Small intestine (tissue), 7 donors: ENCODE data around the gene KDM5C. TPM values are rescaled to one million over a fixed set of nuclear protein-coding genes. Genes with fewer than 3 reads are reported as not detected.

Source experiments
- DNase-seq, 2 donors: peaks; one replicate each; pipeline versions ENCODE4 v3.0.0 to v3.0.0-alpha.2; 2013
- FAIRE-seq: peaks from 2 replicates; lab custom pipeline; 2012; peaks lifted over from hg19 to GRCh38; lab: Jason Lieb, UNC
- H3K27ac ChIP-seq, 3 donors: one replicate each; pipeline ENCODE4 v1.5.1; 2013; ENCODE audit warnings: low read length in 2 of 3, mild to moderate bottlenecking in 2 of 3, control low read depth in 1 of 3, inconsistent platforms in 1 of 3, low read depth in 1 of 3, moderate library complexity in 1 of 3
- H3K27me3 ChIP-seq, 3 donors: one replicate each; pipeline ENCODE4 v1.6.1; 2013; ENCODE audit warnings: low read length in 3 of 3, inconsistent platforms in 1 of 3; ENCODE audit not compliant: control insufficient read depth in 3 of 3, insufficient read depth in 3 of 3
- H3K36me3 ChIP-seq, 3 donors: one replicate each; pipeline ENCODE4 v1.6.1; 2013; ENCODE audit warnings: low read length in 3 of 3, inconsistent platforms in 1 of 3, low read depth in 1 of 3, mild to moderate bottlenecking in 1 of 3, moderate library complexity in 1 of 3; ENCODE audit not compliant: control insufficient read depth in 3 of 3, insufficient read depth in 2 of 3
- H3K4me1 ChIP-seq, 3 donors: one replicate each; pipeline ENCODE4 v1.6.1; 2013; ENCODE audit warnings: low read length in 2 of 3, inconsistent platforms in 1 of 3, low read depth in 1 of 3, mild to moderate bottlenecking in 1 of 3, moderate library complexity in 1 of 3; ENCODE audit not compliant: control insufficient read depth in 3 of 3, insufficient read depth in 2 of 3
- H3K4me3 ChIP-seq, 3 donors: one replicate each; pipeline ENCODE4 v1.5.1; 2013; ENCODE audit warnings: low read length in 3 of 3, control low read depth in 1 of 3, inconsistent platforms in 1 of 3, low read depth in 1 of 3, mild to moderate bottlenecking in 1 of 3, moderate library complexity in 1 of 3
- H3K9me3 ChIP-seq, 2 donors: one replicate each; pipeline ENCODE4 v1.6.1; 2013; ENCODE audit warnings: low read depth in 1 of 2, low read length in 1 of 2; ENCODE audit not compliant: control insufficient read depth in 2 of 2, insufficient read depth in 1 of 2
- WGBS, 3 donors: extraction: QIAGEN DNeasy Blood & Tissue Kit; methylation state at CpG; one replicate each; pipeline ENCODE4 v1.1.7; 2013; 5-methylcytosine and 5-hydroxymethylcytosine counted together
- polyA plus RNA-seq, 4 donors: library from polyadenylated mRNA; stranded (reverse) in 3 of 4; unstranded in 1 of 4; fragments of 200-250 nt in 3 of 4; fragments of 120-200 nt in 1 of 4; gene quantifications; one replicate each; pipeline versions ENCODE4 v1.2.1 to v1.2.3, GENCODE V29; 2013
- donor health status: healthy with polysubstance abuse.
- donor health status: control.
- donor health status: control.
- donor health status: Bipolar disorder and iron deficiency.
- donor health status: healthy.

The KDM5C gene
- polyA plus RNA-seq, 4 donors, result 22.6 to 50.9 (median 26.4) TPM

DNA sequence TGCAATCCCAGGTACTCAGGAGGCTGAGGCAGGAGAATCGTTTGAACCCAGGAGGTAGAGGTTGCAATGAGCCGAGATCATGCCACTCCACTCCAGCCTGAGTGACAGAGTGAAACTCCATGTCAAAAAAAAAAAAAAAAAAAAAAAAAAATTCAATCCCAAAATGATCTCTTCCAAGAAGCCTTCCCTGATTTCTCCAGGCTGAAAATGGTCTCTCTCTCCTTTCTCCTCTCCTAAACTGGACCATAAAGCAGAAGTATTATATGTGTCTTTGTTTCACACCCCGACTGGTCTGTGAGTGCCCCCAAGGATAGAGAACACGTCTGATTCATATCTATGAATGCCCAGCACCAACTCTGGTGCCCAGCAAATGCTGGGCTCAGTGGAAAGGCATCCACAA, 17.3 kb upstream of the KDM5C start:
- Histone ChIP-seq H3K9me3 (no peaks in the 10 kb centered on the region), H3K27ac (no peak overlapping the region), H3K36me3 (peaks cover 0 to 29% (median 0%) of the 10 kb centered on the region in 3 donors), H3K4me3 (no peak overlapping the region), H3K4me1 (no peaks in the 10 kb centered on the region), H3K27me3 (no peaks in the 10 kb centered on the region)
- DNase-seq, result no peak
- FAIRE-seq, result no peak
- WGBS, 3 donors, result 85 to 95% (median 91%) methylated on average over 4 of the region's 4 CpGs

- H3K36me3 ChIP-seq, result peaks cover 0 to 33% (median 0%) of the 10 kb centered on the region in 3 donors
- 84 to 95% (median 89%) methylated on average over 7 of the region's 7 CpGs for WGBS, 3 donors
- no peaks in the 10 kb centered on the region for H3K9me3 ChIP-seq
- FAIRE-seq (no peak), DNase-seq (no peak)
- H3K27ac ChIP-seq, result no peak overlapping the region
- no peaks in the 10 kb centered on the region for H3K4me1 ChIP-seq
- H3K27me3 ChIP-seq, result no peaks in the 10 kb centered on the region
- no peak overlapping the region for H3K4me3 ChIP-seq
Measured at GRCh38 chrX:53241558-53241957, 16.6 kb upstream of the KDM5C start.

- no peaks in the 10 kb centered on the region for H3K27me3 ChIP-seq
- H3K4me3 ChIP-seq, result no peak overlapping the region
- no peaks in the 10 kb centered on the region for H3K4me1 ChIP-seq
- FAIRE-seq (no peak), DNase-seq (no peak)
- H3K27ac ChIP-seq, result no peak overlapping the region
- H3K36me3 ChIP-seq, result peaks cover 0 to 46% (median 0%) of the 10 kb centered on the region in 3 donors
- no peaks in the 10 kb centered on the region for H3K9me3 ChIP-seq
- 73 to 88% (median 82%) methylated on average over 6 of the region's 6 CpGs for WGBS, 3 donors
Measured at GRCh38 chrX:53239474-53239873, 14.5 kb upstream of the KDM5C start.

- DNase-seq, result no peak
- Histone ChIP-seq H3K9me3 (no peaks in the 10 kb centered on the region), H3K27ac (no peak overlapping the region), H3K36me3 (peaks cover 0 to 46% (median 0%) of the 10 kb centered on the region in 3 donors), H3K4me3 (no peak overlapping the region), H3K27me3 (no peaks in the 10 kb centered on the region), H3K4me1 (no peaks in the 10 kb centered on the region)
- 77 to 85% (median 81%) methylated on average over 10 of the region's 10 CpGs for WGBS, 3 donors
- no peak for FAIRE-seq
Measured at GRCh38 chrX:53237056-53237455, 12.0 kb upstream of the KDM5C start.

DNA sequence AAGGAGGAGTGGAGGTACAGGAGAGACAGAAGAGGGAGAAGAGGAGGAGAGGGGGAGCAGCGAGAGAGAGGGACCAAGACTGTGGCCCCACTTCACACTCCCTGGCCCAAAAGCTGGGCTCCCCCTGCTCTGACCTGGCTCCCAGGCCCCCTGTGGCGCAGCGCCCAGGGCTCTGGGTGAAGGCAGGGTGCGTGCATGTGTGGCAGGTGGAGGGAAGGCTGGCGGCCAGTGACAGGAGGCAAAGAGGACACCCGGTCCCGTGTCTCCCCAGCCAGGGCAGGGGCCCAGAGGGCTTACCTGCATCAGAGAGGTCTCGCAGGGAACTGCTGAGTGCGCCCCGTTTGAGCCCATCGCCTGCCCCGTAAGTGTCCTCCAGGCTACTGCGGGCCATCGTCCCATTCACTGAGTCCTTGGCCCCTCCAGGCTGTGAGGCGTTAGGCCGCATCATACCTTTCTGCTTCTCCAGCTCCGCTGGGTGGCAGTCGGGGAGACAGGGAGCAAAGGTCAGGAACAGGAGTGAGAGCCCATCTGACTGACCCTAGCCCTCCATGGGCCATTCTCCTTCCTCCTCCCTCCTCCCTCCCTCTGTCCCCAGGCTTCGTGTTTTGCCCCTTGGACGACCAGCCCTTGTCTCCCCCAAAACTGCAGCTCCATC, 11.1 kb upstream of the KDM5C start:
- DNase-seq, result no peak
- H3K27ac ChIP-seq, result no peak overlapping the region
- H3K27me3 ChIP-seq, result no peaks in the 10 kb centered on the region
- H3K36me3 ChIP-seq, result peaks cover 0 to 40% (median 0%) of the 10 kb centered on the region in 3 donors
- H3K9me3 ChIP-seq, result no peaks in the 10 kb centered on the region
- no peaks in the 10 kb centered on the region for H3K4me1 ChIP-seq
- H3K4me3 ChIP-seq, result no peak overlapping the region
- WGBS, 3 donors, result 79 to 89% (median 83%) methylated on average over 9 to 20 of the region's 20 CpGs
- FAIRE-seq, result no peak

GRCh38 chrX:53235566-53235965, 10.6 kb upstream of the KDM5C start:
- no peak for FAIRE-seq
- WGBS, 3 donors, result 70 to 88% (median 84%) methylated on average over 5 to 12 of the region's 12 CpGs
- Histone ChIP-seq H3K27ac (no peak overlapping the region), H3K4me3 (no peak overlapping the region), H3K4me1 (no peaks in the 10 kb centered on the region), H3K9me3 (no peaks in the 10 kb centered on the region), H3K36me3 (peaks cover 0 to 38% (median 0%) of the 10 kb centered on the region in 3 donors), H3K27me3 (no peaks in the 10 kb centered on the region)
- DNase-seq, result no peak

GRCh38 chrX:53234484-53234883, 9.5 kb upstream of the KDM5C start:
- Histone ChIP-seq H3K27ac (no peak overlapping the region), H3K36me3 (peaks cover 0 to 34% (median 0%) of the 10 kb centered on the region in 3 donors), H3K9me3 (no peaks in the 10 kb centered on the region), H3K27me3 (no peaks in the 10 kb centered on the region), H3K4me3 (no peak overlapping the region), H3K4me1 (no peaks in the 10 kb centered on the region)
- WGBS, 3 donors, result 95 to 97% (median 95%) methylated on average over 6 to 9 of the region's 9 CpGs
- DNase-seq, result no peak
- FAIRE-seq, result no peak

- DNase-seq (peak in 1 of 2 donors; percentile 34), FAIRE-seq (no peak)
- no peak overlapping the region for H3K27ac ChIP-seq
- no peak overlapping the region for H3K4me3 ChIP-seq
- 62 to 78% (median 68%) methylated on average over 8 to 9 of the region's 9 CpGs for WGBS, 3 donors
- peaks cover 0 to 30% (median 0%) of the 10 kb centered on the region in 3 donors for H3K36me3 ChIP-seq
- H3K9me3 ChIP-seq, result no peaks in the 10 kb centered on the region
- H3K27me3 ChIP-seq, result no peaks in the 10 kb centered on the region
- no peaks in the 10 kb centered on the region for H3K4me1 ChIP-seq
Measured at GRCh38 chrX:53233536-53233935, 8.5 kb upstream of the KDM5C start.

- H3K27me3 ChIP-seq, result no peaks in the 10 kb centered on the region
- H3K4me3 ChIP-seq, result no peak overlapping the region
- H3K9me3 ChIP-seq, result no peaks in the 10 kb centered on the region
- no peaks in the 10 kb centered on the region for H3K4me1 ChIP-seq
- 63 to 85% (median 74%) methylated on average over 5 of the region's 5 CpGs for WGBS, 3 donors
- FAIRE-seq, result no peak
- peaks cover 0 to 8% (median 0%) of the 10 kb centered on the region in 3 donors for H3K36me3 ChIP-seq
- H3K27ac ChIP-seq, result no peak overlapping the region
- no peak for DNase-seq
Measured at GRCh38 chrX:53230116-53230515, 5.1 kb upstream of the KDM5C start.
